K562 (cell line): ENCODE measurements around the gene ASPHD1. TPM values are rescaled to one million over a fixed set of nuclear protein-coding genes. Genes with fewer than 3 reads are reported as not detected.

Experiments used
- ATAC-seq: fragments of 200-7000 bp; cut with Tn5 transposase; 3 replicates; pipeline ENCODE4 v1.9.1; 2020; ENCODE audit warnings: moderate library complexity
- BruUV-seq: library from RNA; stranded (reverse); fragments of 400-500 nt; replicated peaks from 2 replicates; lab custom pipeline; 2021; lab: Mats Ljungman, UMichigan
- CTCF ChIA-PET: fragments of 300-600 bp; formaldehyde crosslinking; extraction: SDS; loops from one replicate; lab custom pipeline; 2021; ENCODE audit warnings: low intra/inter-chr PET ratio; lab: Yijun Ruan, JAX
- POLR2A ChIA-PET: fragments of 300-600, 350-650 bp; sonication (Branson Sonifier 250); formaldehyde crosslinking; extraction: SDS; loops from one replicate; lab custom pipeline; 2021; ENCODE audit warnings: antibody characterized with exemption, inconsistent platforms; lab: Yijun Ruan, JAX
- DNase-seq, 4 experiments: peaks; one replicate each; pipeline versions ENCODE4 v3.0.0 to v3.0.0-alpha.2; 2011 to 2018; ENCODE audit warnings: low spot score in 3 of 4, mixed read lengths in 3 of 4; ENCODE audit errors: extremely low read depth in 1 of 4
- FAIRE-seq: peaks from 2 replicates; lab custom pipeline; 2011; peaks lifted over from hg19 to GRCh38; lab: Jason Lieb, UNC
- H2AFZ ChIP-seq: 2 replicates; pipeline ENCODE4 v1.6.0; 2011; ENCODE audit warnings: low read depth, low read length, control low read depth, inconsistent platforms
- H3K27ac ChIP-seq: fragments of 200-600 bp; 3 replicates; pipeline ENCODE4 v1.8.0; 2011; ENCODE audit warnings: low read depth, mild to moderate bottlenecking, control low read depth, inconsistent platforms, low read length, moderate library complexity, mixed read lengths; ENCODE audit errors: extremely low read depth
- H3K27me3 ChIP-seq, 2 experiments: fragments of 300-600 bp in 1 of 2; 2 replicates in 1 of 2; 3 replicates in 1 of 2; pipeline versions ENCODE4 v1.6.0 to v1.8.0; 2011; ENCODE audit warnings: inconsistent platforms in 2 of 2, low read length in 2 of 2, mild to moderate bottlenecking in 1 of 2, mixed read lengths in 1 of 2, moderate library complexity in 1 of 2; ENCODE audit not compliant: control insufficient read depth in 2 of 2, insufficient read depth in 2 of 2
- H3K36me3 ChIP-seq: fragments of 300-600 bp; 3 replicates; pipeline ENCODE4 v1.8.0; 2011; ENCODE audit warnings: mild to moderate bottlenecking, low read length, inconsistent platforms; ENCODE audit not compliant: control insufficient read depth, insufficient read depth
- H3K4me1 ChIP-seq, 2 experiments: fragments of 200-600 bp in 1 of 2; replicated peaks in 1 of 2; 2 replicates in 1 of 2; 3 replicates in 1 of 2; pipeline versions ENCODE4 v1.5.1 to v1.8.0; 2011; ENCODE audit warnings: inconsistent platforms in 2 of 2, low read length in 2 of 2, mild to moderate bottlenecking in 1 of 2, mixed read lengths in 1 of 2, moderate library complexity in 1 of 2; ENCODE audit not compliant: control insufficient read depth in 2 of 2, insufficient read depth in 2 of 2
- H3K4me2 ChIP-seq: 2 replicates; pipeline ENCODE4 v1.6.1; 2011; ENCODE audit warnings: low read length, control low read depth, inconsistent platforms, mixed read lengths; ENCODE audit not compliant: insufficient read depth
- H3K4me3 ChIP-seq: fragments of 200-600 bp; sonication (generic), shearing (Covaris generic); 2 replicates; pipeline ENCODE4 v1.5.1; 2016; ENCODE audit warnings: control low read depth, inconsistent platforms
- H3K79me2 ChIP-seq: fragments of 200-600 bp; 3 replicates; pipeline ENCODE4 v1.8.0; 2011; ENCODE audit warnings: low read length, inconsistent platforms; ENCODE audit not compliant: control insufficient read depth, insufficient read depth
- H3K9ac ChIP-seq, 2 experiments: 2 replicates each; pipeline versions ENCODE4 v1.6.0 to v1.6.1; 2011; ENCODE audit warnings: low read depth in 2 of 2, low read length in 2 of 2, control low read depth in 1 of 2, inconsistent platforms in 1 of 2, mild to moderate bottlenecking in 1 of 2, mixed read lengths in 1 of 2; ENCODE audit not compliant: insufficient read depth in 1 of 2
- H3K9me1 ChIP-seq: one replicate; pipeline ENCODE4 v1.6.0; 2011; ENCODE audit warnings: inconsistent platforms, mild to moderate bottlenecking, low read length, moderate library complexity; ENCODE audit not compliant: control insufficient read depth, insufficient read depth
- H3K9me3 ChIP-seq: replicated peaks from 2 replicates; pipeline ENCODE4 v1.5.1; 2011; ENCODE audit warnings: low read depth, low read length, inconsistent platforms; ENCODE audit not compliant: control insufficient read depth, insufficient read depth
- H4K20me1 ChIP-seq: replicated peaks from 2 replicates; pipeline ENCODE4 v1.6.1; 2011; ENCODE audit warnings: low read length, inconsistent platforms, mixed read lengths; ENCODE audit not compliant: control insufficient read depth, insufficient read depth
- KDM5B ChIP-seq: fragments of 200-600 bp; sonication (generic); IDR thresholded peaks from 2 replicates; pipeline ENCODE4 v1.6.1; 2012; ENCODE audit warnings: low read depth, mild to moderate bottlenecking, moderate library complexity, low read length, control low read depth, inconsistent platforms; ENCODE audit not compliant: insufficient replicate concordance
- MEIS2 ChIP-seq: fragments of 450-650 bp; IDR thresholded peaks from 2 replicates; pipeline ENCODE4 v1.6.1; 2014; ENCODE audit warnings: mild to moderate bottlenecking; ENCODE audit not compliant: partially characterized antibody
- MLX ChIP-seq, 2 experiments: fragments of 450-650 bp in 1 of 2; sonication (generic) in 1 of 2; formaldehyde crosslinking; conservative IDR thresholded peaks; 2 replicates each; pipeline versions ENCODE4 v1.4.0 to v1.8.1; 2020 to 2022; ENCODE audit warnings: mild to moderate bottlenecking in 1 of 2, missing genetic modification reagents in 1 of 2
- ZNF143 ChIP-seq: sonication (generic); formaldehyde crosslinking; IDR thresholded peaks from 2 replicates; pipeline ENCODE4 v1.9.0; 2022; ENCODE audit warnings: mild to moderate bottlenecking, missing genetic modification reagents
- ZNF347 ChIP-seq: fragments of 450-650 bp; formaldehyde crosslinking; IDR thresholded peaks from 2 replicates; pipeline ENCODE4 v1.4.0; 2020; ENCODE audit warnings: low read depth, mild to moderate bottlenecking, moderate library complexity
- WGBS: fragments of 100-300 bp; shearing (Covaris generic); methylation state at CpG from one replicate; pipeline ENCODE4 v1.1.6; 2016; ENCODE audit warnings: low coverage, mixed read lengths; ENCODE audit not compliant: insufficient coverage; ENCODE audit errors: missing lambda C conversion rate; 5-methylcytosine and 5-hydroxymethylcytosine counted together
- in situ Hi-C: fragments of 300-500 bp; cut with MboI; formaldehyde crosslinking; loops from 4 replicates; pipeline ENCODE4 v1.15.0; 2018; ENCODE audit warnings: inconsistent platforms, mixed read lengths
- intact Hi-C: fragments of 100-400 bp; cut with micrococcal nuclease; formaldehyde crosslinking; loops from 2 replicates; pipeline ENCODE4 v1.14.2; 2022
- polyA plus RNA-seq, 8 experiments: library from polyadenylated mRNA; depleted of rRNA in 4 of 8; stranded (reverse) in 5 of 8; unstranded in 3 of 8; fragments of >200 nt; fragmentation: Nextera tagmentation in 2 of 8; fragmentation: Illumina TruSeq in 1 of 8; extraction: Ambion mirVana in 2 of 8; extraction: Trizol in 1 of 8; gene quantifications; 2 replicates each; pipeline versions ENCODE4 v1.2.1 to v1.2.3, GENCODE V29; 2011 to 2014; ENCODE audit warnings: inconsistent platforms in 1 of 8, missing spikeins in 1 of 8
- total RNA-seq, 7 experiments: library from RNA; depleted of rRNA in 6 of 7; stranded (reverse); fragments of >200 nt in 6 of 7; fragmentation: Illumina TruSeq in 2 of 7; extraction: Trizol in 2 of 7; gene quantifications; 2 replicates each; pipeline versions ENCODE4 v1.2.1 to v1.2.3, GENCODE V29; 2011 to 2021; ENCODE audit warnings: low replicate concordance in 1 of 7

Gene ASPHD1
- total and polyA plus RNA-seq, 9 of the 15 experiments (the other 6 are each of a cell fraction or from before 2014, with no cell fraction given), result 0.03 to 0.70 (median 0.24) TPM; not detected in 5

DNA sequence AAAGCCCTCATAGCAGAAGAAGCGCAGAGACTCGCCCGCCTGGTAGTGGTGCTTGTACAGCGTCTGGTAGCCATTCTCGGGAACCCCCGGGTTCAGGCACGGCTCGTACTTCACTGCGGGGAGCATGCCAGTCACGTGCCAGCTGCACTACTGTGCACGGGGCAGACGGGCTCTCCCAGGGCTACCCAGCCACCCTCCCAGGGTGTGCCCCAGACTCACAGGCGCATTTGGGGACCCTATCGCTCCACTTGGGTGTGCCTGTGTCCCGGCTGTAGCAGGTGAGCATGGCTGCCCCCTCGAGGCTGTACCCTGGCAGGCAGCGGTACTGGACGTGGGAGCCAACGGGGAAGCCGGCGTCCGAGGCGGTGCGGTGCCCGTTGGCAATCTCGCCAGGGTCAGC is 27.0 kb upstream of the ASPHD1 start:
- H3K79me2 ChIP-seq, result no peaks in the 10 kb centered on the region
- CTCF ChIA-PET, result no interaction called here
- no peak overlapping the region for H3K4me3 ChIP-seq
- no peaks in the 10 kb centered on the region for H3K9me3 ChIP-seq
- 57% methylated on average over 19 of the region's 26 CpGs for WGBS
- H2AFZ ChIP-seq, result no peak overlapping the region
- H3K27ac ChIP-seq, result no peak overlapping the region
- intact Hi-C loops (no loop called here), in situ Hi-C loops (no loop called here)
- TF ChIP-seq ZNF347 (no peak), MLX (CRISPR knock-in tag; conservative IDR thresholded peaks at IDR 0.05) (no peak), ZNF143 (CRISPR knock-in tag) (no peak), KDM5B (no peak), MEIS2 (no peak)
- H4K20me1 ChIP-seq, result no peaks in the 10 kb centered on the region
- H3K36me3 ChIP-seq, result no peaks in the 10 kb centered on the region
- H3K4me1 ChIP-seq, result peaks cover 8 to 36% of the 10 kb centered on the region in 2 experiments; a peak in 4 of 5 replicates
- POLR2A ChIA-PET, result interaction anchor here (2.0 kb wide), 1 partner anchor 10 kb away, joined by 6 read pairs; the partner anchor contains the start of gene CDIPT
- DNase-seq (no peak), ATAC-seq (no peak), FAIRE-seq (no peak)
- H3K9ac ChIP-seq, result peak overlapping the region in 1 of 2 experiments; percentile 43; a peak in 1 of 4 replicates
- H3K4me2 ChIP-seq, result no peak overlapping the region
- H3K27me3 ChIP-seq, result no peaks in the 10 kb centered on the region; a peak in 1 of 5 replicates
- H3K9me1 ChIP-seq, result no peaks in the 10 kb centered on the region
- no TSS peak for BruUV-seq
